Activated naive CD4-positive, alpha-beta T cell treated with anti-CD3 and anti-CD28 coated beads, Interleukin-2, amount 50 U/mL, for 24 hours (primary cell): Measurements from ENCODE around the gene ADAD2.

ENCODE experiments used
- H3K27ac Mint-ChIP-seq: one replicate; pipeline ENCODE4 v1.8.0; 2021; ENCODE audit warnings: mild to moderate bottlenecking, mixed read lengths
- H3K27me3 Mint-ChIP-seq: one replicate; pipeline ENCODE4 v1.8.0; 2021; ENCODE audit warnings: mixed read lengths
- H3K36me3 Mint-ChIP-seq: one replicate; pipeline ENCODE4 v1.8.0; 2021; ENCODE audit warnings: mixed read lengths
- H3K4me1 Mint-ChIP-seq: one replicate; pipeline ENCODE4 v1.8.0; 2021; ENCODE audit warnings: mixed read lengths
- H3K4me3 Mint-ChIP-seq: one replicate; pipeline ENCODE4 v1.8.0; 2021; ENCODE audit warnings: mild to moderate bottlenecking, mixed read lengths
- H3K9me3 Mint-ChIP-seq: one replicate; pipeline ENCODE4 v1.8.0; 2021; ENCODE audit warnings: mixed read lengths

Gene ADAD2

DNA sequence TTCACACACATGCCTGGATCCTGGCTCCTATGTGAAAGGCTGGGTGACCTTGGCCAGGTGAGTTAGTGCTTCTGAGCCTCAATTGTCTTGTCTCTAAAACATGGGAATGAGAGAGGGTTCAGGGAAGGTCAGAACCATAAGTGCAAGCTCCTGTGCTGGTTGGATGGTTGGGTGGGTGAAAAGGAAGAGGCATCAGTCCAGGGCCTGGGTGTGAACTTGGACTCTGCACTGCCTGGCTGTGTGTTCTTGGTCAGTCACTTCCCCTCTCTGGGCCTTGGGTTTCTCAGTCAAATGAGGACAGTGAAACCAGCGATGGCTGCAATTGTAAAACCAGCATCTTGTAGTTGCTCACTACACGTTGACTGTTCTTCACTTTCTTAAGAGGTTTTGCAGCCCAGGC lies 49.5 kb downstream of the ADAD2 start:
- Mint-ChIP-seq H3K9me3 (no peaks in the 10 kb centered on the region), H3K36me3 (no peaks in the 10 kb centered on the region), H3K4me3 (no peak overlapping the region), H3K4me1 (no peaks in the 10 kb centered on the region), H3K27me3 (peaks cover 12% of the 10 kb centered on the region), H3K27ac (no peak overlapping the region)

GRCh38 chr16:84241778-84242177 lies 50.8 kb downstream of the ADAD2 start:
- no peaks in the 10 kb centered on the region for H3K9me3 Mint-ChIP-seq
- no peaks in the 10 kb centered on the region for H3K36me3 Mint-ChIP-seq
- no peak overlapping the region for H3K27ac Mint-ChIP-seq
- no peaks in the 10 kb centered on the region for H3K4me1 Mint-ChIP-seq
- H3K27me3 Mint-ChIP-seq, result peaks cover 12% of the 10 kb centered on the region
- no peak overlapping the region for H3K4me3 Mint-ChIP-seq

DNA sequence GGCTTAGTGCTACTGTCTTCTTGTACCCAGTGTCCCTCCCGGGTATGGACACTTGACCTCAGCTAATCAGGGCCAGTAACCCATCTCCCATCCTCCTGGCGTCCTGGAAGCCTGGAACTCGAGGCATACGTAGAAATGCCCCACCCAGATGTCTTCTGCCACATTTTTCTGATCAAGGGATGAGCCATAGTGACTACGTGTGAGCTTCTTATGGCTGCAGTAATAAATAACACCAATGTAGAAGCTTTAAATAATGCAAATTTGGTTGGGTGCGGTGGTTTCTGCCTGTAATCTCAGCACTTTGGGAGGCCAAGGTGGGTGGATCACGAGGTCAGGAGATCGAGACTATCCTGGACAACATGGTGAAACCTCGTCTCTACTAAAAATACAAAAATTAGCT lies 51.9 kb downstream of the ADAD2 start:
- no peaks in the 10 kb centered on the region for H3K9me3 Mint-ChIP-seq
- H3K27ac Mint-ChIP-seq, result no peak overlapping the region
- H3K4me1 Mint-ChIP-seq, result no peaks in the 10 kb centered on the region
- peaks cover 12% of the 10 kb centered on the region for H3K27me3 Mint-ChIP-seq
- no peaks in the 10 kb centered on the region for H3K36me3 Mint-ChIP-seq
- H3K4me3 Mint-ChIP-seq, result no peak overlapping the region

DNA sequence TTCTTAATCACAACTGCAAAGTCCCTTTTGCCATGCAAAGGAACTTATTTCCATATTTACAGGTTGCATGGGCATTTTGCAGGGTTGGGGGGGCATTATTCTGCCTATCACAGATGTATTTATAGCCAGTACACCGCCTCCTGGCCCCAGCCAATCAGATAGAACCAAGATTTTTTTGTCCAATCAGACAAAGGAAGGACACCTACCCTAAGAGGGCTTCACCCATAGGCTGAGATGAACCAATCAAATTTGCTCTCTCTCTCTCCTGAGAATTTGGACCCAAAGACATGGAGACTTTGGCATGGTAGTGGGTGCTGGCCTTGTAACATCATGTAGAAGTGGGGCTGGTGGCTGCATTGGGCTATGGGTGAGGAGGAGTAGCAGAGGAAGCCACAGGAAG lies 52.8 kb downstream of the ADAD2 start:
- Mint-ChIP-seq H3K36me3 (no peaks in the 10 kb centered on the region), H3K4me3 (no peak overlapping the region), H3K9me3 (no peaks in the 10 kb centered on the region), H3K27ac (no peak overlapping the region), H3K4me1 (no peaks in the 10 kb centered on the region), H3K27me3 (peaks cover 11% of the 10 kb centered on the region)

DNA sequence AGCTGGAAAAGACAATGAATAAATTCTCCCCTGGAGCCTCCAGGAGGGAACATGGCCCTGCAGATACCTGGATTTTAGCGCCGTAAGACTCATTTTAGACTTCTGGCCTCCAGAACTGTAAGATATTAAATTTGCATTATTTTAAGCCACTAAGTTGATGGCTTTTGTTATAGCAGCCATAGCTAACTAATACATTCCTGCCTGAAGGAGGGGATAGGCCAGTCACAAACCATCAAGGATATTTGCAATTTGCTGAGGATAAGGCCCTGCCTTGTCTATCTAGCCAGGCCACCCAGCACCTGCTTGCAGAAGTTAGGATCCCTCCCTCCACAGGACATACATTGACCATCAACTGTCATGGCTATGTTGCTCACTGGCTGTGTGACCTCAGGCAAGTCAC lies 53.8 kb downstream of the ADAD2 start:
- Mint-ChIP-seq H3K4me1 (no peaks in the 10 kb centered on the region), H3K4me3 (no peak overlapping the region), H3K27ac (no peak overlapping the region), H3K9me3 (no peaks in the 10 kb centered on the region), H3K27me3 (peaks cover 7% of the 10 kb centered on the region), H3K36me3 (no peaks in the 10 kb centered on the region)

GRCh38 chr16:84245956-84246678 lies 55.2 kb downstream of the ADAD2 start:
- Mint-ChIP-seq H3K27ac (no peak overlapping the region), H3K36me3 (no peaks in the 10 kb centered on the region), H3K4me3 (no peak overlapping the region), H3K9me3 (no peaks in the 10 kb centered on the region), H3K4me1 (no peaks in the 10 kb centered on the region), H3K27me3 (peaks cover 2% of the 10 kb centered on the region)

DNA sequence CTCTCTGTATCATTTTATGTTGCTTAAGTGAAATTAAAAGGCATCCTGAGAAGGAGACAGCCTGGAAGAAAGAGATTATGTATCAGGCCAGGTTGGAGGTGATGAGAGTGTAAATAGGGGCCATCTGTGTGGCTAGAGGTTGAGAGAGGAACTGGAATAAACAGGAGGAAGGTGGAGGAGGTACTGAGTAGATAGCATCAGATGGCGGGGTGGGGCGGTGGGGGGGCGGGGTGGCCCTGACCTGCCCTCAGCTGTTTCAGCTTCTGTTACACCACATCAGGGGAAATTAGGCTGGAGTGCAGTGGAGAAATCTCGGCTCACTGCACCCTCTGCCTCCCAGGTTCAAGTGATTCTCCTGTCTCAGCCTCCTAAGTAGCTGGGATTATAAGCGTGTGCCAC lies 55.7 kb downstream of the ADAD2 start:
- H3K27ac Mint-ChIP-seq, result no peak overlapping the region
- H3K4me1 Mint-ChIP-seq, result no peaks in the 10 kb centered on the region
- peaks cover 5% of the 10 kb centered on the region for H3K27me3 Mint-ChIP-seq
- no peaks in the 10 kb centered on the region for H3K36me3 Mint-ChIP-seq
- H3K4me3 Mint-ChIP-seq, result no peak overlapping the region
- H3K9me3 Mint-ChIP-seq, result no peaks in the 10 kb centered on the region
